ENCODE measurements around the gene ADCY6.
A peak's percentile ranks its signal among the peaks of the same experiment; 100 is the strongest.

Gene ADCY6

DNA sequence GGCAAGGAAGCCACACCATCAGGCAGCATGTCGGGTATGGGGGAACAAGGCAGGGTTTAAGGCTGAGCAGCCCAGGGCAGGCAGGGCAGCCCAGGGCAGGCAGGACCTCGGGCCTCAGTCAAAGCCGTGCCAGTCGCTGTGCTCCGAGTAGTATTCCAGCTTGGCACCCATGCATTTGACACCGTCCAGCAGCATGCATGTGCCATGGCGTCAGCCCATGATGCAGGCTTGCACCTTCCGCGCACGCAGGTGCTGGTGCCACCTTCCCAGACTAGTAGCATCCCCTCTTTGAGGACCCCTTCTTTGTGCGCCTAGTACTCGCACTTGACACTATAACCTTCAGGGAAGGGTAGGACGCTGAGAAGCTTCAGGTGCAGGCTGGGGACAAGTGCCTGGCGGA is 11.6 kb upstream of the ADCY6 start:
- TF ChIP-seq, protein P1, sequence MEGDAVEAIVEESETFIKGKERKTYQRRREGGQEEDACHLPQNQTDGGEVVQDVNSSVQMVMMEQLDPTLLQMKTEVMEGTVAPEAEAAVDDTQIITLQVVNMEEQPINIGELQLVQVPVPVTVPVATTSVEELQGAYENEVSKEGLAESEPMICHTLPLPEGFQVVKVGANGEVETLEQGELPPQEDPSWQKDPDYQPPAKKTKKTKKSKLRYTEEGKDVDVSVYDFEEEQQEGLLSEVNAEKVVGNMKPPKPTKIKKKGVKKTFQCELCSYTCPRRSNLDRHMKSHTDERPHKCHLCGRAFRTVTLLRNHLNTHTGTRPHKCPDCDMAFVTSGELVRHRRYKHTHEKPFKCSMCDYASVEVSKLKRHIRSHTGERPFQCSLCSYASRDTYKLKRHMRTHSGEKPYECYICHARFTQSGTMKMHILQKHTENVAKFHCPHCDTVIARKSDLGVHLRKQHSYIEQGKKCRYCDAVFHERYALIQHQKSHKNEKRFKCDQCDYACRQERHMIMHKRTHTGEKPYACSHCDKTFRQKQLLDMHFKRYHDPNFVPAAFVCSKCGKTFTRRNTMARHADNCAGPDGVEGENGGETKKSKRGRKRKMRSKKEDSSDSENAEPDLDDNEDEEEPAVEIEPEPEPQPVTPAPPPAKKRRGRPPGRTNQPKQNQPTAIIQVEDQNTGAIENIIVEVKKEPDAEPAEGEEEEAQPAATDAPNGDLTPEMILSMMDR (IDR thresholded peaks at IDR 0.05) = no peak

DNA sequence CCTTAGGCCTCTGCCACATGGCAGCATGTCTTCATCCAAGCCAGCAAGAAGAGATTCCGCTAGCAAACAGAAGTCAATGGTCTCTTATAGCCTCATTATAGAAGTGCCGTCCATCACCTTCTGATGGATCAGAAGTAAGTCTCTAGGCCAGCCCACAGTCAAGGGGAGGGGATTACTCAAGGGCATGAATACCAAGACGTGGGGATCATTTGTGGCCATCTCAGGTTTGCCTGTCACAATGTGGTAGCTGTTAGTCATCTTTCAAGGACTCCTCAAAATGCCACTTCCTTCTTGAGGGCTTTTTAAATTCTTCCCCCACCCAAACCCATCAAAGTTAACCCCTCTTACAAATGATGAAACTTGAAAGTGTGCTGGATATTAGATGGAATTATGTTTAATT is 8.1 kb upstream of the ADCY6 start:
- TF ChIP-seq, protein P1 (IDR thresholded peaks at IDR 0.05) = no peak

DNA sequence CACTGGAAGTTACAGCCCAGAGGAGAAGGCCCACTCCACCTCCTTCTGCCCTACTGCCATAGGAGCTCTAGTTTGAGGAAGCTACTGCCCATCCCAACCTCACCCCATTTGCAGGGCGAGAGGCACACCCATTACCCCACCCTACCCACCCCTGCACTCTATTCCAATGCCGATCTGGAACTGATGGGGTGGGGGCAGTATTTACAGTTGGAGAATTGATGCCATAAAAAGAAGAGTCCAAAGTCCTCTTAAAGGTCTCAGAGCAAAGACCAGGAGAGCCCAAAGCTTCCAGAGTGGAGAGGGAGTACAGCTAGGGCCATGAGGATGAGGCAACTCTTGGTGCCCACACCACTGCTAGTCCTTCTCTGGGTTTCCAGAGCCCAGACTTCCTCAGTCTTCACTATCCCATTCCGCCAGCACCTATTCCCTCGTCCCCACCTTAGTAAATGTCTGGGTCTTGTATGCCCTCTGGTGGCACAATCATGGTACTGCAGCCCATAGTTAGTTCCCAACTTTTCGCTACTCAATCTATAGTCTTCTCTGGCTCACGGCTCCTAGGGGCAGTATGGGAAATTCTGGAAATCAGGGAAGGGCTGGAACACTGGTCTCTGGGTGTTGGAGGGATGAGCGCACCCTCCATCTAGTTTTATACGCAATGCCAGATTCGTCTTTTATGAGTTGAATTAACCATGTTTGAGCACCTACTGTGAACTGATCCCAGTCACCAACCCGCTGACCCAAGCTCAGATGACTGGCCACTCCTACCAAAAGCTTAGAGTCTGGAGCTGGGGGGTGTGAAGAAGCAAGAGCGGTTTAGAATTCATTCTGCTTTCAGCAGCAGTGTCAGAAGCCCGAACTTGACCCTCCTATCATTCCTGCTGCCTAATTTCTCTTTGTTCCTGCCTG is 6.9 kb upstream of the ADCY6 start:
- TF ChIP-seq, protein P1 (IDR thresholded peaks at IDR 0.05) = peak; percentile 91

DNA sequence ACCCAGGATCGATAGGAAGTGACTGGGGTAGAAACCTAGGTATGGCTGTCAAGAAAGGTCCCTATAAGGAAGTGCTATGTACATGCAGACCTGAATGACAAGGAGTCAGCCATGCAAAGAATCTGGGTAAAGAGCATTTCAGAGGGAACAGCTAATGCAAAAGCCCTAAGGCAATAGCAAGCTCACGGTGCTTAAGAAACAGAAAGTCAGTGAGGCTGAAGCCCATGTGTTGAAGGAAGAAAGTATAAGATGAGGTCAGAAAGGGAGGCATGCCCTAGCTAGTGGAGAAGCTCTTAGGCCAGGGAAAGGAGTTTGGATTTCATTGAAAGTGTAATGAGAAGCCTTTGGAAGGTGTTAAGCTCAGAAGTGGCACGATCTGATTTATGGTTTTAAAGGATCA is 6.0 kb upstream of the ADCY6 start:
- TF ChIP-seq, protein P1 (IDR thresholded peaks at IDR 0.05) = no peak

DNA sequence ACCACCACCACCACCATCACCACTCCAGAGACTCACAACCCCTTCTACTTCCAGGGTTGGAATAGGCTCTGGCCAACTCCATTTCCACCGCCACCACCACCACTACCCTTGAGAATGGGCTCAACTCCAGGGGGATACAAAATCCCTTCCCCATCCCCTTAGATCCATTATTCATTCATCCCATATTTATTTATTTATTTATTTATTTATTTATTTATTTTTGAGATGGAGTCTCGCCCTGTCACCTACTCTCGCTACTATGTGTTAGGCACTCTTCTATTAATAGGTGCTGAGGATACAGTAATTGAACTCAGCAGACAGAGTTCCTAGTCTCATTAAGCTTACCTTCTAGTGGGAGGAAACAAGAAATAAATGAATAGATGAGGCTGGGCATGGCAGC is 4.8 kb upstream of the ADCY6 start:
- TF ChIP-seq, protein P1 (IDR thresholded peaks at IDR 0.05) = no peak

DNA sequence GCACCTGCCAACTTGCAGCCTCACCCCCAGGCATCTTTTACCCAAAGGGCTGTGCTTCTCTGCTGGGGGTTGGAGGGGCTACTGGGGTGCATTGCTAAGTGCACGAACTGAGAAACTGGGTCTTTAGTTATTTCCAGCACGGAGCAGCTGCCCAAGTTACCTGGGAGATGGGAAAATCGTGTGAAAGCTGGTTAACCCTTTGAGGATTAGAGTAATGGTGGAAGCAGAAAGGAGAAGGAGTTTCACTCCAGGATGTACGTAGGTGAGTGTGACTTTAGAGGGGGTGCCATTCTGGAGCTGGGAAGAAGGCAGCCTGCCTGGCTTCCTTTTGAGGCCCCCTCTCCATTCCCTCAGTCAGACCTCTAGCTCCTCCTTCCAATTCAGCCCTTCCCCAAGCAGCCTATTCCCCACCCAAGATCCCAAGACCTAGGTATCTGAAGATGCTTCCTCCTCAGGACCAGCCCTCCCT is 1.0 kb upstream of the ADCY6 start:
- TF ChIP-seq, protein P1 (IDR thresholded peaks at IDR 0.05) = no peak

DNA sequence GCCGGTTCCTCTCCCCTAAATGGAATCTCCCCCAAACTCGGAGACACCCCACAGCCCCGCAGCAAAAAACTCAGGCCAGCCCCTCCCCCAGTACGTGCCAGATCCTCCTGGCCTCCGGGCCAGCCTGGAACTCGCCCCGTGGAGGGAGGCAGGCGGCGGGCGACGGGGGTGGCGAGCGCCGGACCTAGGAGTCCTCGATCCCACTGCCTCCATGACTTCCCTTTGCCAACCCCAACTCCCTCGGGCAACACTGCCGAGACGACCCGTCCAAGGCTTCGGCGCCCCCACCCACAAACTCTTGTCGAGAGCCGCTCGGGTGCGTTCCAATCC is 400 bp downstream of the ADCY6 start:
- TF ChIP-seq, protein P1 (IDR thresholded peaks at IDR 0.05) = no peak

All from LNCAP (cell line).